ENCODE measurements around the gene LIMS2.

DNA sequence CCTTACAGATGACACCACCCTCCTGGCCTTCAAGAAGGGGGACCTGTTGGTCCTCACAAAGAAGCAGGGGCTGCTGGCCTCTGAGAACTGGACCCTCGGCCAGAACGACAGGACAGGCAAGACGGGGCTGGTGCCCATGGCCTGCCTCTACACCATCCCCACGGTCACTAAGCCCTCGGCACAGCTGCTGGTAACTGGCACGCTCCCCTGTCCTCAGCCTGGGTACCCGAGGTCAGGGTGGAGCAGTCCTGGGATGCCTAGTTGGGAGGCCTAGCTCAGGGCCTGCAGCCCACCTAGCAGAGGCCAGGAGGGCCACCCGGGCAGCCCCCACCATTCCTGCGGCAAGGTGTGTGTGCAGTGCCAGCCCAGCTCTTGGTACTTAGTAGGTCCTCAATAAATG lies 45.7 kb downstream of the LIMS2 start:
- TF ChIP-seq, protein P1, sequence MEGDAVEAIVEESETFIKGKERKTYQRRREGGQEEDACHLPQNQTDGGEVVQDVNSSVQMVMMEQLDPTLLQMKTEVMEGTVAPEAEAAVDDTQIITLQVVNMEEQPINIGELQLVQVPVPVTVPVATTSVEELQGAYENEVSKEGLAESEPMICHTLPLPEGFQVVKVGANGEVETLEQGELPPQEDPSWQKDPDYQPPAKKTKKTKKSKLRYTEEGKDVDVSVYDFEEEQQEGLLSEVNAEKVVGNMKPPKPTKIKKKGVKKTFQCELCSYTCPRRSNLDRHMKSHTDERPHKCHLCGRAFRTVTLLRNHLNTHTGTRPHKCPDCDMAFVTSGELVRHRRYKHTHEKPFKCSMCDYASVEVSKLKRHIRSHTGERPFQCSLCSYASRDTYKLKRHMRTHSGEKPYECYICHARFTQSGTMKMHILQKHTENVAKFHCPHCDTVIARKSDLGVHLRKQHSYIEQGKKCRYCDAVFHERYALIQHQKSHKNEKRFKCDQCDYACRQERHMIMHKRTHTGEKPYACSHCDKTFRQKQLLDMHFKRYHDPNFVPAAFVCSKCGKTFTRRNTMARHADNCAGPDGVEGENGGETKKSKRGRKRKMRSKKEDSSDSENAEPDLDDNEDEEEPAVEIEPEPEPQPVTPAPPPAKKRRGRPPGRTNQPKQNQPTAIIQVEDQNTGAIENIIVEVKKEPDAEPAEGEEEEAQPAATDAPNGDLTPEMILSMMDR (IDR thresholded peaks at IDR 0.05; ENCODE audit: insufficient read depth, low read length, poor library complexity, severe bottlenecking) = no peak
- no peak for TF ChIP-seq EZH2phosphoT487 (conservative IDR thresholded peaks at IDR 0.05; ENCODE audit: low read length)
